ENCODE data around the gene EDDM13.

EDDM13 gene

DNA sequence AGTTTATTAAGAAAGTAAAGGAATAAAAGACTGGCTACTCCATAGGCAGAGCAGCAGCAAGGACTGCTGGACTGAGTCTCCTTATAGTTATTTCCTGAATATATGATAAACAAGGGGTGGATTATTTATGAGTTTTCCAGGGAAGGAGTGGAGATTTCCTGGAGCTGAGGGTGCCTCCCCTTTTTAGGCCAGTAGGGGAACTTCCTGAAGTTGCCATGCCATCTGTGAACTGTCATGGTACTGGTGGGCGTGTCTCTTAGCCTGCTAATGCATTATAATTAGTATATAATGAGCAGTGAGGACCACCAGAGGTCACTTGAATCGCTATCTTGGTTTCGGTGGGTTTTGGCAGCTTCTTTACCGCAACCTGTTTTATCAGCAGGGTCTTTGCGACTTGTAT lies 28.6 kb downstream of the EDDM13 start:
- Histone ChIP-seq H4K20me1 (ENCODE audit: insufficient read depth, low read length, poor library complexity, severe bottlenecking) (no peaks in the 10 kb centered on the region), H3K4me3 (ENCODE audit: low read length, poor library complexity, severe bottlenecking) (no peak overlapping the region), H2AFZ (ENCODE audit: low read length) (no peak overlapping the region), H3K4me2 (ENCODE audit: low read depth, low read length, poor library complexity, severe bottlenecking) (peak overlapping the region; percentile 32), H3K9me3 (ENCODE audit: insufficient read depth, low read depth, low read length) (no peaks in the 10 kb centered on the region), H3K4me1 (ENCODE audit: insufficient read depth, low read length, poor library complexity, severe bottlenecking) (peaks cover 11% of the 10 kb centered on the region), H3K36me3 (ENCODE audit: insufficient read depth, low read length) (no peaks in the 10 kb centered on the region), H3K9me2 (replicated peaks; ENCODE audit: low read depth, low read length) (no peaks in the 10 kb centered on the region), H3K79me2 (ENCODE audit: insufficient read depth, low read length) (no peaks in the 10 kb centered on the region), H3K9ac (ENCODE audit: low read depth, low read length, poor library complexity, severe bottlenecking) (no peak overlapping the region), H3F3A (ENCODE audit: low read depth) (no peaks in the 10 kb centered on the region), H3K27me3 (ENCODE audit: insufficient read depth, low read length, poor library complexity, severe bottlenecking) (no peaks in the 10 kb centered on the region)
- TF ChIP-seq EZH2phosphoT487 (IDR thresholded peaks at IDR 0.05; ENCODE audit: borderline replicate concordance): no peak
- TF ChIP-seq, protein P1, sequence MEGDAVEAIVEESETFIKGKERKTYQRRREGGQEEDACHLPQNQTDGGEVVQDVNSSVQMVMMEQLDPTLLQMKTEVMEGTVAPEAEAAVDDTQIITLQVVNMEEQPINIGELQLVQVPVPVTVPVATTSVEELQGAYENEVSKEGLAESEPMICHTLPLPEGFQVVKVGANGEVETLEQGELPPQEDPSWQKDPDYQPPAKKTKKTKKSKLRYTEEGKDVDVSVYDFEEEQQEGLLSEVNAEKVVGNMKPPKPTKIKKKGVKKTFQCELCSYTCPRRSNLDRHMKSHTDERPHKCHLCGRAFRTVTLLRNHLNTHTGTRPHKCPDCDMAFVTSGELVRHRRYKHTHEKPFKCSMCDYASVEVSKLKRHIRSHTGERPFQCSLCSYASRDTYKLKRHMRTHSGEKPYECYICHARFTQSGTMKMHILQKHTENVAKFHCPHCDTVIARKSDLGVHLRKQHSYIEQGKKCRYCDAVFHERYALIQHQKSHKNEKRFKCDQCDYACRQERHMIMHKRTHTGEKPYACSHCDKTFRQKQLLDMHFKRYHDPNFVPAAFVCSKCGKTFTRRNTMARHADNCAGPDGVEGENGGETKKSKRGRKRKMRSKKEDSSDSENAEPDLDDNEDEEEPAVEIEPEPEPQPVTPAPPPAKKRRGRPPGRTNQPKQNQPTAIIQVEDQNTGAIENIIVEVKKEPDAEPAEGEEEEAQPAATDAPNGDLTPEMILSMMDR (conservative IDR thresholded peaks at IDR 0.05; ENCODE audit: low read length): peak; percentile 24; the same call in 1 of the 2 replicates

DNA sequence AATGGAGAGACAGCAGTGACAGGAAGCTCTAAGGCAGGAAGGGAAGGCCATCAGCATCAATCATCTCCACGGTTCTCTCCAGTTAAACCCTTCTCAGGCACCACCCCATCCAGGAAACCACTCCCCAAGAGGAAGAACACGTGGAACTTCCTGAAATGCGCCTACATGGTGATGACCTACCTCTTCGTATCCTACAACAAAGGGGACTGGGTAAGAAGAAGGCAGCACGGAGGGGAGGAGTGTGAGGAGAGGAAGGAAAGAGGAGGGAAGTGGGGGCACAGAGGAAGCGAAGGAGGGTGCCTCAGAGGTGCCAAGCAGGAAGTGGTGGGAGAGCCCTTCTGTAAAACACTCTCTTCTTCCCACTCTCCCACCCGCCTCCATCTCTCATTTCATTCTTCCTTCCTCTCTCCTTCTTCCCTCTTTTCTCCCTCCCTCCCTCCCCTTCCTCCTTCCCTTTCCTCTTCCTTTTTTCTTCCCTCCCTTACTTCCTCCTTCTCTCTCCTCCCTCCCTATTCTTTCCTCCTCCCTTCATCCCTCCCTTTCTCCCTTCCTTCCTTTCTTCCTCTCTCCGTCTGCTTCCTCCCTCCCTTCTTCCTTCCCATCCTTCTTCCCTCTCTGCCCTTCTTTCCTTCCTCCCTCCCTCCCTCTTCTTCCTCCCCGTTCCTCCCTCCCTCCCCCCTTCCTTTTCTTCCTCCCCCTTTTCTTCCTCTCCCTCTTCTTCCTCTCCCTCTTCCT lies 29.5 kb downstream of the EDDM13 start:
- no peak for TF ChIP-seq EZH2phosphoT487 (IDR thresholded peaks at IDR 0.05; ENCODE audit: borderline replicate concordance)
- TF ChIP-seq, protein P1 (conservative IDR thresholded peaks at IDR 0.05; ENCODE audit: low read length): no peak
- no peaks in the 10 kb centered on the region for H3K9me2 ChIP-seq (replicated peaks; ENCODE audit: low read depth, low read length)
- H3K36me3 ChIP-seq (ENCODE audit: insufficient read depth, low read length): no peaks in the 10 kb centered on the region
- no peaks in the 10 kb centered on the region for H3K79me2 ChIP-seq (ENCODE audit: insufficient read depth, low read length)
- no peaks in the 10 kb centered on the region for H3K27me3 ChIP-seq (ENCODE audit: insufficient read depth, low read length, poor library complexity, severe bottlenecking)
- H3K4me3 ChIP-seq (ENCODE audit: low read length, poor library complexity, severe bottlenecking): peak overlapping the region; percentile 41
- H3K4me1 ChIP-seq (ENCODE audit: insufficient read depth, low read length, poor library complexity, severe bottlenecking): peaks cover 11% of the 10 kb centered on the region
- no peak overlapping the region for H2AFZ ChIP-seq (ENCODE audit: low read length)
- H4K20me1 ChIP-seq (ENCODE audit: insufficient read depth, low read length, poor library complexity, severe bottlenecking): no peaks in the 10 kb centered on the region
- H3F3A ChIP-seq (ENCODE audit: low read depth): no peaks in the 10 kb centered on the region
- H3K4me2 ChIP-seq (ENCODE audit: low read depth, low read length, poor library complexity, severe bottlenecking): peak overlapping the region; percentile 32
- H3K9ac ChIP-seq (ENCODE audit: low read depth, low read length, poor library complexity, severe bottlenecking): no peak overlapping the region
- H3K9me3 ChIP-seq (ENCODE audit: insufficient read depth, low read depth, low read length): no peaks in the 10 kb centered on the region

DNA sequence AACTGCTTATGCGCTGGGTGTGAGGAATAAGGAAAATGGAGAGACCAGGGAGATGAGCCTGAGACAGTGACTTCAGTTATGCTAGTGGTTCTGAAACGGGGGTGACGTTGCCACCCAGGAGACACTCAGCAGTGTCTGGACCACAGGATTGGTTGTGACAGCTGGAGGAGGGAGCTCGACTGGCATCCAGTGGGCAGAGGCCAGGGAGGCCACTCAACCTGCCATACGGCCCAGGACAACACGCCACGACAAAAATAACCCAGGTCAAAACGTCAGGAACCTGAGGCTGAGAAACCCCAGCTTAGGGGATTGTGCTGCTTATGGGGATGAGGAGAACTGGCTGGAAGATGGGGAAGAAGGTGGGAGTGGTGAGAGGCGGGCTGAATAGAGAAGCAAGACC lies 31.7 kb downstream of the EDDM13 start:
- H3K9me2 ChIP-seq (replicated peaks; ENCODE audit: low read depth, low read length): no peaks in the 10 kb centered on the region
- H3K9ac ChIP-seq (ENCODE audit: low read depth, low read length, poor library complexity, severe bottlenecking): no peak overlapping the region
- no peak overlapping the region for H3K4me3 ChIP-seq (ENCODE audit: low read length, poor library complexity, severe bottlenecking)
- H3K79me2 ChIP-seq (ENCODE audit: insufficient read depth, low read length): no peaks in the 10 kb centered on the region
- no peaks in the 10 kb centered on the region for H3F3A ChIP-seq (ENCODE audit: low read depth)
- H3K36me3 ChIP-seq (ENCODE audit: insufficient read depth, low read length): no peaks in the 10 kb centered on the region
- no peaks in the 10 kb centered on the region for H3K9me3 ChIP-seq (ENCODE audit: insufficient read depth, low read depth, low read length)
- peaks cover 11% of the 10 kb centered on the region for H3K4me1 ChIP-seq (ENCODE audit: insufficient read depth, low read length, poor library complexity, severe bottlenecking)
- H3K27me3 ChIP-seq (ENCODE audit: insufficient read depth, low read length, poor library complexity, severe bottlenecking): no peaks in the 10 kb centered on the region
- no peak overlapping the region for H3K4me2 ChIP-seq (ENCODE audit: low read depth, low read length, poor library complexity, severe bottlenecking)
- H2AFZ ChIP-seq (ENCODE audit: low read length): no peak overlapping the region
- H4K20me1 ChIP-seq (ENCODE audit: insufficient read depth, low read length, poor library complexity, severe bottlenecking): no peaks in the 10 kb centered on the region
- no peak for TF ChIP-seq EZH2phosphoT487 (IDR thresholded peaks at IDR 0.05; ENCODE audit: borderline replicate concordance)
- TF ChIP-seq, protein P1 (conservative IDR thresholded peaks at IDR 0.05; ENCODE audit: low read length): no peak
